ENCODE measurements around the gene TMEM171. TPM values are rescaled to one million over a fixed set of nuclear protein-coding genes. Genes with fewer than 3 reads are reported as not detected.

TMEM171 gene
- total and polyA plus RNA-seq, 2 experiments from 2014 or later, result 1.9 to 2.9 TPM

GRCh38 chr5:73152411-73153388 lies 32.3 kb downstream of the TMEM171 start:
- Mint-ChIP-seq H3K9me3 (no peaks in the 10 kb centered on the region), H3K4me3 (no peak overlapping the region), H3K36me3 (ENCODE audit: low read depth) (no peaks in the 10 kb centered on the region), H3K27me3 (ENCODE audit: insufficient read depth, low read depth, poor library complexity) (peaks cover 8% of the 10 kb centered on the region), H3K4me1 (peaks cover 8% of the 10 kb centered on the region), H3K27ac (no peak overlapping the region)
- TF ChIP-seq CTCF (conservative IDR thresholded peaks at IDR 0.05; ENCODE audit: low read depth in 2 of 2), result peak; percentile 43 to 63
- no peak for TF ChIP-seq ZNF331 (CRISPR knock-in tag; IDR thresholded peaks at IDR 0.05; ENCODE audit: low read depth)
- Histone ChIP-seq H3K79me2 (replicated peaks; ENCODE audit: insufficient read depth) (no peaks in the 10 kb centered on the region), H3K4me1 (ENCODE audit: insufficient read depth) (no peaks in the 10 kb centered on the region), H3K36me3 (ENCODE audit: insufficient read depth) (no peaks in the 10 kb centered on the region), H2AFZ (0 out of 2 replicates have a peak overlapping the region, but pooled peaks have one; percentile 18), H3K27me3 (ENCODE audit: insufficient read depth) (no peaks in the 10 kb centered on the region), H4K20me1 (replicated peaks; ENCODE audit: insufficient read depth) (no peaks in the 10 kb centered on the region), H3K4me3 (no peak overlapping the region), H3F3A (replicated peaks; ENCODE audit: low read depth) (no peaks in the 10 kb centered on the region), H3K9me2 (ENCODE audit: insufficient read depth) (no peaks in the 10 kb centered on the region), H3K27ac (ENCODE audit: low read depth) (no peak overlapping the region), H3K4me2 (no peak overlapping the region)
- ATAC-seq (peak; percentile 89), DNase-seq (ENCODE audit: low spot score) (peak; percentile 56)

- ATAC-seq, result no peak
- H3K36me3 Mint-ChIP-seq (ENCODE audit: low read depth), result no peaks in the 10 kb centered on the region
- TF ChIP-seq EZH2phosphoT487 (IDR thresholded peaks at IDR 0.05; ENCODE audit: unreplicated experiment), result no peak
- TF ChIP-seq POLR2AphosphoS5 (IDR thresholded peaks at IDR 0.05; ENCODE audit: low read depth), result no peak
- TF ChIP-seq EZH2 (IDR thresholded peaks at IDR 0.05; ENCODE audit: low read depth, unreplicated experiment), result no peak
- TF ChIP-seq ZNF331 (CRISPR knock-in tag; IDR thresholded peaks at IDR 0.05; ENCODE audit: low read depth), result no peak
- TF ChIP-seq CREB1 (CRISPR knock-in tag; IDR thresholded peaks at IDR 0.05; ENCODE audit: low read depth), result no peak
- TF ChIP-seq REST (IDR thresholded peaks at IDR 0.05; ENCODE audit: unreplicated experiment), result no peak
- TF ChIP-seq JUNB (IDR thresholded peaks at IDR 0.05; ENCODE audit: unreplicated experiment), result no peak
- no peak for TF ChIP-seq ZNF114 (CRISPR knock-in tag; IDR thresholded peaks at IDR 0.05)
- no peak for TF ChIP-seq NANOG (IDR thresholded peaks at IDR 0.05; ENCODE audit: borderline replicate concordance)
Observed at GRCh38 chr5:73153513-73153912, 33.1 kb downstream of the TMEM171 start.

More at GRCh38 chr5:73153513-73153912, 33.1 kb downstream of the TMEM171 start:
- Histone ChIP-seq H3K27ac (ENCODE audit: low read depth) (no peak overlapping the region), H3K4me2 (no peak overlapping the region), H2AFZ (no peak overlapping the region), H3K79me2 (replicated peaks; ENCODE audit: insufficient read depth) (no peaks in the 10 kb centered on the region), H3F3A (replicated peaks; ENCODE audit: low read depth) (no peaks in the 10 kb centered on the region), H3K4me1 (ENCODE audit: insufficient read depth) (no peaks in the 10 kb centered on the region), H3K9me2 (ENCODE audit: insufficient read depth) (no peaks in the 10 kb centered on the region), H4K20me1 (replicated peaks; ENCODE audit: insufficient read depth) (no peaks in the 10 kb centered on the region), H3K27me3 (ENCODE audit: insufficient read depth) (no peaks in the 10 kb centered on the region), H3K4me3 (no peak overlapping the region), H3K36me3 (ENCODE audit: insufficient read depth) (no peaks in the 10 kb centered on the region)
- Mint-ChIP-seq H3K27me3 (ENCODE audit: insufficient read depth, low read depth, poor library complexity) (peaks cover 8% of the 10 kb centered on the region), H3K4me1 (peaks cover 8% of the 10 kb centered on the region), H3K27ac (no peak overlapping the region), H3K9me3 (no peaks in the 10 kb centered on the region), H3K4me3 (no peak overlapping the region)
- no peak for DNase-seq (ENCODE audit: low spot score)
